ENCODE measurements around the gene ARHGEF16.

DNA sequence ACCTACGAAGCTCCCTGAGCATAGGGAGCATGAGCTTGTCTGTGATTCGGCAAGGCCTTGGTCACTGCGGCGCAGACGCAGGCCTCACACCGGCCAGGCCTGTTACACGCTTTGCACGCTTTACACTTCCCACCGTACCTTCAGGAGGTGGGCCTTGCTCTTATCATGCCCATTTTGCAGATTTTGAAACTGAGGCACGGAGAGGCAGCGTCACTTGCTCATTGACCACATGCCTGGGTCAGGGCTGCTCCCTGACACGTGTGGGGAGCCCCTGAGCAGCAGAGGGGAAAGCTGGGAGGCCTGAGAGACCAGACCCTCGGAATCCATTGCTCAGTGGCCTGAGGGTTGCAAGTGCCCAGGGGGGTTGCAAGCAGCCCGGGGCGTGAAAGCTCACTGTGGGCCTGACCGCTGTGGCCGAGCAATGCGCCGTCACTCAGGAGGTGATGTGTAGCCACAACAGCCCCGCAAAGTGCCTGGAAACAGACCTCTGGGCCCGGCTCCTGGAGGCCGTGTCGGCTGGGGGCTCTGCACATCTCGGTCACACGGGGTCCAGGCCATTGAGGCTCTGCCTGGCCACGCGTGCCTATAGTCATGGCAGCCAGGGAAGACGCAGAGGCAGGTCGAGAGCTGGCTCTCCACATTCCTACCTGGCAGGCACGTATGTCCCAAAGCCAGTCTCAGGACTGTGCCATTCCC is 6.9 kb downstream of the ARHGEF16 start:
- TF ChIP-seq CTCF (conservative IDR thresholded peaks at IDR 0.05; ENCODE audit: low read depth, low read length) (no peak), EZH2 (IDR thresholded peaks at IDR 0.05; ENCODE audit: borderline replicate concordance, low read depth, low read length, poor library complexity, severe bottlenecking) (no peak)
